T follicular helper cell (primary cell): ENCODE data around the gene TBK1.

Source experiments
- DNase-seq: peaks from one replicate; pipeline ENCODE4 v3.0.0-alpha.2; 2020; ENCODE audit warnings: low read depth

The TBK1 gene

DNA sequence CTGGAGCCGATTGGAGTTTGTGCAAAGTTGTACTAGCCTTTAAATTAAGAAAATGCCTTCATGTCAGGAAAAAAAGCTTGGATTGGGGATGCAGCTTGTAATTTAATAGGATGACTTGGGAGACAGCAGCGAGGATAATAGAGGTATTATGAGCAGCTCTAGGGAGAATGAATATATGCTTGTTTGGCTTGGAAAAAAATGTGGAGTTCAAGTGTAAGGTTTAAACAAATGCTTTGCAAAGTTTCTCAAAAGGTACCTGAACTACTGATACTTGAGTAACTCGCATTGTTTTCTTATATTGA, 93.1 kb downstream of the TBK1 start:
- DNase-seq: no peak

DNA sequence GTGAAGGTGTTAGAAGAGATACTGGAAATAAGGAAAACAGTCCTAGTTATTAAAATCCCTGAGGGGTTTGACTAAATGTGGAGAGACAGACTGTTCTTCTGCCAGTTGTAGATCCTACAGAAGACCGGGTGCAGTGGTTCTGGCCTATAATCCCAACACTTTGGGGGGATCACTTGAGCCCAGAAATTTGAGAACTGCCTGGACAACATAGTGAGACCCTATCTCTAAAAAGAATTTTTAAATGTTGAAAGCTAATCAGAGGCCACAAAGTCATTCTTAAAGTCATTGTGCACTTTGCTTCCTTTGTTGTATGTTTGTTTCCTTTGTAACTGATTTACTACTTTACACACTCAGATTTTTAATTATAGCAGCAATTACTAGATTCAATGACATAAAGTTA, 97.2 kb downstream of the TBK1 start:
- DNase-seq: no peak

DNA sequence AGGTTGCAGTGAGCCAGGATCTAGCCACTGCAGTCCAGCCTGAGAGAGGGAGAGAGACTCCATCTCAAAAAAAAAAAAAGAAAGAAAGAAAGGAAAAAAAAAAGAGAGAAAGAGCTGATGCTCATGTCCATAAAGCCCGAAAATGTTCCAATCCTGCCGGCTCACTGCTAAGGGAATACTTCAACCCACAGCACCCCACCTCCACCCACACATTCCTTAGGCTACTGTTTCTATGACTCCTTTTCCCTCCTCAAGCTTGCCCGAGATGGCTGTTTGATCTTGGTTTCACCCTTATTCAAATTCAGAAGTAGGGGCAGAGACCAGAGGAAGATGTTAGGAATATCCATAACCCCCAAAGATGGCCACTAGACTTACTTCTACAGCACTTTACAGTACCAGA, 98.8 kb downstream of the TBK1 start:
- no peak for DNase-seq

DNA sequence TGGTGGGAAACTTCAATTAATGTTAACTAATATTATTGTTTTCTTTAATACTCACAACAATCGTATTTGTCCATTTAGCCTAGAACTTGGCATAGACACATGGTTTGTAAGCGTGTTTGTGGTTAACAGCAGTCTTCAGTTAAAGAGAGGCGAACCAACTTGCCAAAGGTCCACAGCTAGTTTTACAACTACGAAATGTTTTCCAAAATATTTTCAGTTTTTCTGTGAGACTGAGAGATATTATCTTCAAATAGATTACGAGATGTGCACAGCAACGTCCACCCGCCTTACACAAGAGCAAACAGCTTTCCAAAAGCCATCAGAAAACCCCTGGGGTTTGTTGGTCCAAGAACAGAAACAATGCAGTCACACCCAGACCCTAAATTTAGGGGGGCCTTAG, 99.8 kb downstream of the TBK1 start:
- no peak for DNase-seq
